GM04503 (cell line): ENCODE data around the gene PRMT5.
"Not testable (repeated sequence)": the region's sequence is repeated elsewhere in the genome, so short reads cannot be mapped to it uniquely, and the experiment has no call there.

ENCODE experiments used
- DNase-seq: peaks from one replicate; pipeline ENCODE4 v3.0.0-alpha.2; 2012; ENCODE audit warnings: low read depth

Gene PRMT5

DNA sequence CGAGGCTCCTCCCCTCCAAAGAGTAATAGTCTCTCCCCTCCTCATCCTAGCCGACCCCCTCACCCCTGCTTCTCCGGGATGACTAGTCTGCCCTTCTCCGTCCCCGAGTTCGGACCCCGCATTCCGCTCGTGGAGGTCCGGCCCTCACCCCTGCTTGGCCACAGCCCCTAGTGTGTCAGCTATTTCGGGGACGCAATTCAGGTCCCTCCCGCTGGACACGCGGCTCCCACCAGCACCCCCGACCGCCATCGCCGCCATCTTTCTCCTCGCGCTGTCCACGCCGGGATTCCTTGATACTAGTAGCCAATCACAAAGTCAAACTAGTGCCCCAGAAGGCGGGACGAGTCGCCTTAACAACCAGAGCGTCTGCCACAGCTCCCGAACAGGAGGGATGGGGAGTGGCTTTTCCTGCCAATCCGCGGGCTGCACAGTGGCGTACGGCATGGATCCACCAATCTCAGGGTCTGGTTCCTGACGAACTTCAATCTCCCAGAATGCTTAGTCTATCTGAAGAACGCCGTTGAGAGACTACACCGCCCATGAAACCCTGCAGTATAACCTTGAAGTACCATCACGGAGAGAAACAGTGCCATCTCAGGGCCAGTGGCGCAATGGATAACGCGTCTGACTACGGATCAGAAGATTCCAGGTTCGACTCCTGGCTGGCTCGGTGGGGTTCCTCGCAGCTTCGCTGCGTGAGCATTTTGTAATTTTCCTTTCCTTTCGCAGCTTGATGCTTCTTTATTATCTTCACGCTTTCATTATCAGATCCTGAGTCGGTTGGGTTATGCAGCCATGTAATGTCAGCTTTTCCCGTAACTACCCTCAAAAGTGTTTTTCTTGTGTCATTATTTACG lies at the start of gene PRMT5:
TSS of gene PRMT5 (minus strand) at position 273 of the 857 bp plus-strand sequence. CDS start at position 258, 15 bp downstream.
- DNase-seq: peak; percentile 99

DNA sequence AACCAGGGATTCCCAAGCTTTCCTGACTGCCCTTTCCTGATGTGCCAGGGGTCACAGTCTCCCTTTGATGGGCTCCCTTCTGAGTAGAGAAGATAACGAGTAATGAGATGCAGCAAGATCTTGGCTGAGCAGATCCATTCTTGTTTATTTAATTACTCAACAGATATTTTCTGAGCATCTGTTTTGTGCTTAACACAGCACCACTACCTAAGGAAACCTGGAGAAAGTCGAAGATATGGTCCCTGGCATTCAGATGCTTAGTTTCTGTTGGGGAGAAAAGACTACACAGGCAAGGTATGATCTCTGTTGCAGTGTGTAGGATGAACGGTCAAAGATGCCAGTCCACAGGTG lies 49.3 kb upstream of the PRMT5 start:
- no peak for DNase-seq

GRCh38 chr14:22977684-22978486 lies 48.7 kb upstream of the PRMT5 start:
- peak; percentile 50 for DNase-seq

- DNase-seq: no peak
These were observed 48.2 kb upstream of the PRMT5 start for GRCh38 chr14:22977434-22977683.

DNA sequence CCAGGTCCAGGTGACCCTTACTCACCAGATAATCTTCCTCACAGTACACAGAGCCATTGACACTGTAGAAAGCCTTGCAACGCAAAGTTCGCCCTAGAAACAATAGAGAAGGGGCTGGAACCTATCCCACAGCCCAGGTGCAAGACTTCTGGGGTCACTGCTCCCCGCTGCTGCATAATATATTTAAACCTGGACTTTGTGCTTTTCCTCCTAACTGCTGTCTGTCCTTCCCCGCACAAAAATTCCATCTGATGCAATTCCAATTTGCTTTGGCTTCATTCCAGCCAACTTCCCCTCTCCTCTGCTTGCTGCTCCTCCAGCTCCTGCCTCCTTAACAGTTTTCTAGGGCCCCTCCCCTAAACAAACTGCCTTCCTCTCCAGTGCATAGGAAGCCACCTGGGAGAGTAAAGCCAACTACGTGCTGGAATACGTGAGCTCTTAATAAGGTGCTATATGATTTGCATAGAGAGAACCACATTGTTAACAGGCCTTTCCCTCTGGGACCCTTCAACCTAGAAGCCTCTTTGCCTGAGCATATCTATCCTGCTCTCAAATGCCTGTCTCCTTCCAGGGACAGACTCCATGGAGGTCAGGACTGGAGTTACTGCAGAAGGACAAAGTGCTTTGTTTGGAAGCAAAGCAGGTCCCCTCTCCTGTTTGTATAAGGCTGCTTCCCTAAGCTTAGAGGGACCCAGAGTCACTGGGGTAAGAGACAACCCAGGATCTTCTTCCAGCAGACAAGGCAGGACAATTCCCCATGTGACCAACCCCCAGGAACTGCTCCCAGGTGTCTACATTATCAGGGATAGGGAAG lies 47.7 kb upstream of the PRMT5 start:
- no peak for DNase-seq

GRCh38 chr14:22974530-22975313 lies 45.5 kb upstream of the PRMT5 start:
- DNase-seq: no peak

DNA sequence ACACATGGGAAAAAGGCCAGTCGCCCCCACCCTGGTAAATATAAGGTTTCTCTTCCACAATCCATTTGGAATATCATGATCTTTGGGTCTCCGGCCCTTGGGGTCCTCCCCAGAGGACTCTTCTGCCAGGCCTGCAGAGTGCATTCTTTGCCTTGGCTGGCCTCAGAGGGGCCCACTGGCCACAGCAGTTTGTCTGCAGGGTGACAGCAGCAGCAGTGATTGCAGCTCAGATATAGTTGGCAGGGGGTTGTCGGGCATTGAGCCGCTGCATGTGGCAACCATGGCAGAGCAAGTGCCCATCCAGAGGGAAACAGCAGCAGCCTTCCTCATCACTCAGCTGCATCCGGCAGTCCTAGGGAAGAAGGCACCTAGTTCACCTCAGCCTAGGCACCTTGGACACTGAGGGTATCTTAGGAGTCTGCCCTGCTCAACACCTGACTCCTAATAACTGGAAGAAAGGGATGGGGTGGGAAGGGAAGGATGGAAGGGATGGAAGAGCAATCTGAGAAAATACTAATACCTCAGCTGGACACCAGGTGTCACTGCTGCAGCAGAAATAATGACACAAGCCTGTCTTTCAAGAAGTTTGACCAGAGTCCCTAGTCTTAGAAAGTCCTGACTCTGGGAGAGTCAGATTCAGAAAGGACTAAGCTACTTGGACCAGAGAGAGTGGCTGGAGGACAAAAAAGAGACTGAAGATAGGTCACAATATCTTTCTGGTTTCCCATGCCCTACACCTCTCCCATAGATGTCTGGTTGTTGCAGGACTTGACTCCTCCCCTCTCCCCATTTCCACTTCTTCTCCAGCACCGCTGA lies 44.2 kb upstream of the PRMT5 start:
- DNase-seq: no peak

GRCh38 chr14:22972313-22972930 lies 43.2 kb upstream of the PRMT5 start:
- DNase-seq: no peak

GRCh38 chr14:22971152-22971551 lies 42.0 kb upstream of the PRMT5 start:
- DNase-seq: no peak

DNA sequence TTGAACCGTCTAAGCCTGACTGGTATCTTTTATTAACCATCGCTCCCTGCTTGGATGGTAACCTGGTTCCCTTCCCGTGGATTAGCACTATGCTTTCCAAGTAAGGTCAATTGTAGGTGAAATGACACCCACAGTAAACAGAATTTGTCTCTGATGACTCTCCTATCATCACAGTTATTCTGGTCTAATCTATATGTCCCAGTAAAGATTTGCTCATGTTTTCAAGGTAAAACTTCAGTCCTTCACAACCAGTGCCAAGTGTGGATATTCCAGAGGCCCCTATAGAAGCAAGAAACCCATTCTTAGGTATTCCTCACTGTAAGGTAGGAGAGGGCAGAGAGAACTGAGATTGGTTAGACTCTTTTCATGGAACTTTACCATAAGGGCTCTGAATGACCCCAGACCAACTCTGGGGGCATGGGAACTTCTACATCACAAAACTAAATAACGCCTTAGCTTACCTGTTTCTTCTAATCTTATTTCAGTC lies 37.6 kb upstream of the PRMT5 start:
- DNase-seq: no peak

- DNase-seq: not testable (repeated sequence)
These were observed 37.0 kb upstream of the PRMT5 start for GRCh38 chr14:22965916-22966782.

DNA sequence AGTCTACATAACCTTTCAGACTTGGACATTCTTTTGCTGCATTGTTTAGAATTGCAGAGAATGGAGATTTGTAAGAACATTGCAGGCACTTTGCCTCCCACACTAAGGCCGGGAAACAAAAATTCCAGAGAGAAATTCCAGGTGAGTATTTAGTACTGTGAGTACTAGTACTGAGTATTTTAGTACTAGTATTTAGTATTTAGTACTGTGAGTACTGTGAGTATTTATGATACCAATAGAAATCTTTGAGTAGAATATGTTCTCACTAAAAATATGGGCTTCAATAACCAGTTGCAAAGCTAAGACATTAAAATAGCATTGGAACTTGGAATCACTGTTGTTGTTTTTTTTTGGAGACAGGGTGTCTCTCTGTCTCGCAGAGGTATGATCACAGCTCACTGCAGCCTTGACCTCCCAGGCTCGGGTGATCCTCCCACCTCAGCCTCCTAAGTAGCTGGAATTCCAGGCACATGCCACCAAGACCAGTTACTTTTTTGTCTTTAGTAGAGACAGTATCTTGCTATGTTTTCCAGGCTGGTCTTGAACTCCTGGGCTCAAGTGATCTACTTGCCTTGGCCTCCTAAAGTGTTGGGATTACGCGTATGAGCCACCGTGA lies 33.0 kb upstream of the PRMT5 start:
- DNase-seq: no peak

GRCh38 chr14:22955702-22956569 lies 26.8 kb upstream of the PRMT5 start:
- DNase-seq: no peak

GRCh38 chr14:22952418-22952817 lies 23.2 kb upstream of the PRMT5 start:
- DNase-seq: no peak

DNA sequence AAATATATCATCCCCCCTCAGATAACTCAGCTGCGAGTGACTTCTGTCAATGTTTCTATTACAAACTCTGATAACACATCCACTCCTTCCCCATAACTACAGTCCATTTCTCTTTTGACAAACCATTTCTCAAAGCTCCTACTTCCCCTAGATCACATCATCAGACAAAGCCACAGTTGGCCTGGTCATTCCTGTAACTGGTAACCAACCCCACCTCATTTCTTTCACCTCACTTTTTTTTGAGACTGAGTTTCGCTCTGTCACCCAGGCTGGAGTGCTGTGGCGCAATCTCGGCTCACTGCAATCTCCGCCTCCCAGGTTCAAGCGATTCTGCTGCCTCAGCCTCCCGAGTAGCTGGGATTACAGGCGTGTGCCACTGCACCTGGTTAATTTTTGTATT lies 22.6 kb upstream of the PRMT5 start:
- DNase-seq: not testable (repeated sequence)

DNA sequence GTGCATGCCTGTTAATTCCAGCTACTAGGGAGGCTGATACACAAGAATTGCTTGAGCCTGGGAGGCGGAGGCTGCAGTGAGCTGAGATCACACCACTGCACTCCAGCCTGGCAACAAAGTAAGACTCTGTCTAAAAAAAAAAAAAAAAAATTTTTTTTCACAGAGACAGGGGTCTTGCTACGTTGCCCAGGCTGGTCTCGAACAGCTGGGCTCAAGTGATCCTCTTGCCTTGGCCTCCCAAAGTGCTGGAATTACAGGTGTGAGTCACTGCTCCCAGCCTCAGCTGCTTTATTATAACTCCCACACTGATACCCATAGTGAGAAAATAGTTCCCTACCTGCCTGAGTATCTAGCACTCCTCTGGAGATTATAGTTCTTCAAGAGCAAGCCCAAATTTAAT lies 16.5 kb upstream of the PRMT5 start:
- no peak for DNase-seq

DNA sequence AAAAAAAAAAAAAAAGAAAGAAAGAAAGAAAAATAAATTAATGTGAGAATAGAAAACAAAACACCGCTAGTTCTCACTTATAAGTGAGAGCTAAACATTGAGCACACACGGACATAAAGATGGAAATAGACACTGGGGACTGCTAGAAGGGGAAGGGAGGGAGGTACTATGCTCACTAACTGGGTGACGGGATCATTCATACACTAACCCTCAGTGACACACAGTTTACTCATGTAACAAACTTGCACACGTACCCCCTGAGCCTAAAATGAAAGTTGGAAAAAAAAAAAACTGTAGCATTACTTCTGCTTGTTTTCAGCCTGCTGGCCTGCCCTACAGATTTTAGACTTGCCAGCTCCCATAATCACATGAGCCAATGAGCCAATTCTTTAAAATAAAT lies 10.5 kb upstream of the PRMT5 start:
- peak; percentile 24 for DNase-seq

DNA sequence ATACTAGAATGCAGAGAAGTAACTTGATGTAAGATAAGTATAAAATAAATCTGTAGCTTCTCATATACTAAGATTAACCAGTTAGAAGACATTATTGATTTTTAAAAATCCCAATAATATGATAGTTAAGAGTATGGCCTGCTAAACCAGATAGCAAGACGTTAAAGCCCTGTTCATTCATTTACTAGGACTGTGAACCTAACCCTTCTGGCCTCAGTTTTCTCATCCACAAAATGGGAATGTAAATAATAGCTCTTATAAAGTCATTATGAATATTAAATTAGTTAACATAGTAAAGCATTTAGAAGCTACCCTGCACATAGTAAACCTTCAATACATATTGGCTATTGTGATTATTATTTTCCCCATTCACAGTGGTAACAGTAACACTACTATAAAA lies 6.0 kb upstream of the PRMT5 start:
- no peak for DNase-seq
